ENCODE results near the gene SPAM1. TPM values are rescaled to one million over a fixed set of nuclear protein-coding genes. Genes with fewer than 3 reads are reported as not detected.

Gene SPAM1
- total RNA-seq, 4 donors from 2014 or later = not detected

GRCh38 chr7:123966936-123967335 is 41.9 kb downstream of the SPAM1 start:
- WGBS, 2 donors (ENCODE audit: low coverage in 1 of 2) = 30 to 54% methylated on average over 4 of the region's 4 CpGs
- Histone ChIP-seq H3K27ac (no peak overlapping the region), H3K4me1 (no peaks in the 10 kb centered on the region), H3K9me3 (no peaks in the 10 kb centered on the region), H3K4me3 (no peak overlapping the region), H3K36me3 (no peaks in the 10 kb centered on the region), H3K27me3 (no peaks in the 10 kb centered on the region)
- no peak for TF ChIP-seq EP300 (IDR thresholded peaks at IDR 0.05)
- TF ChIP-seq POLR2AphosphoS5 (IDR thresholded peaks at IDR 0.05) = no peak
- no peak for TF ChIP-seq POLR2A (IDR thresholded peaks at IDR 0.05)
- TF ChIP-seq, protein P1, sequence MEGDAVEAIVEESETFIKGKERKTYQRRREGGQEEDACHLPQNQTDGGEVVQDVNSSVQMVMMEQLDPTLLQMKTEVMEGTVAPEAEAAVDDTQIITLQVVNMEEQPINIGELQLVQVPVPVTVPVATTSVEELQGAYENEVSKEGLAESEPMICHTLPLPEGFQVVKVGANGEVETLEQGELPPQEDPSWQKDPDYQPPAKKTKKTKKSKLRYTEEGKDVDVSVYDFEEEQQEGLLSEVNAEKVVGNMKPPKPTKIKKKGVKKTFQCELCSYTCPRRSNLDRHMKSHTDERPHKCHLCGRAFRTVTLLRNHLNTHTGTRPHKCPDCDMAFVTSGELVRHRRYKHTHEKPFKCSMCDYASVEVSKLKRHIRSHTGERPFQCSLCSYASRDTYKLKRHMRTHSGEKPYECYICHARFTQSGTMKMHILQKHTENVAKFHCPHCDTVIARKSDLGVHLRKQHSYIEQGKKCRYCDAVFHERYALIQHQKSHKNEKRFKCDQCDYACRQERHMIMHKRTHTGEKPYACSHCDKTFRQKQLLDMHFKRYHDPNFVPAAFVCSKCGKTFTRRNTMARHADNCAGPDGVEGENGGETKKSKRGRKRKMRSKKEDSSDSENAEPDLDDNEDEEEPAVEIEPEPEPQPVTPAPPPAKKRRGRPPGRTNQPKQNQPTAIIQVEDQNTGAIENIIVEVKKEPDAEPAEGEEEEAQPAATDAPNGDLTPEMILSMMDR (IDR thresholded peaks at IDR 0.05) = peak in 2 of 4 experiments; percentile 7 to 23
- no peak for ATAC-seq

DNA sequence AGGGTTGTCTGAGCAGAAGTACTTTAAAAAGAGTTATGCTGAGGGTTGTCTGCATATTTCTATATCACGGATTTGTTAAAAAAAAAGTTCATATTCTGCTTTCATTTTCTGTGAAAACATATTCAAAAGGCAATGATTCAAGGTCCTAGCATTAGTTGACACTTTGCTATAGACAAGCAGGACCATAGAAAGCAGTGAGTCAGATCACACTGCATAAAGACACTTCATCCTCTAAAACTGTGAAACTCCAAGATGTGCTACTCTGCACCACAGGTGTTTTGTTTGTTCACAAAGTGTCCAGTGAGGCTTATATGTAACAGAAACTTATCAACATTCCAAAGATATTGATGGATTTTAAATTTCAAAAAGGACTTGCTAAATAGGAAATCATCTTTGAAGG is 47.0 kb downstream of the SPAM1 start:
- 50 to 63% methylated on average over 1 of the region's 1 CpG for WGBS, 2 donors (ENCODE audit: low coverage in 1 of 2)
- H3K9me3 ChIP-seq = no peaks in the 10 kb centered on the region
- H3K4me1 ChIP-seq = no peaks in the 10 kb centered on the region
- no peak overlapping the region for H3K27ac ChIP-seq
- no peak overlapping the region for H3K4me3 ChIP-seq
- H3K36me3 ChIP-seq = no peaks in the 10 kb centered on the region
- H3K27me3 ChIP-seq = no peaks in the 10 kb centered on the region
- TF ChIP-seq POLR2A (IDR thresholded peaks at IDR 0.05) (no peak), EP300 (IDR thresholded peaks at IDR 0.05) (no peak), POLR2AphosphoS5 (IDR thresholded peaks at IDR 0.05) (no peak)
- TF ChIP-seq, protein P1 (IDR thresholded peaks at IDR 0.05) = no peak
- no peak for ATAC-seq

DNA sequence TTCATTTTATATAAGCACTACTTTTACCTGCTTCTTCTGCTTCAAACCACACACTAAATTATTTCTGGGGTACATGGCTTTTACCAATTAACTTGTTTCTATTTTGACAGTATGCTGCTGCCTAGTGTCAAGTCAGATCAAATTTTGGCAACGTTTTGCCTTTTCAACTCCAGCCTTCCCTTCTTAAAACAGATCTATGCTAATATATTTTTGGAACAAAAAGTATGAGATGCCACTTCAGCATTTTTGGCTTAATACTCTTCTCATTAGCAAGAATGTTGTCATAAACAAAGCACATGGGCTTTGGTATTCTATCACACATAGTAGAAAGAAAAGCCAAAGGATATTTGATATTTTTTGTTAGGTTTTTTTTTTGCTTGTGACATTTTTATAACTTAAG is 47.8 kb downstream of the SPAM1 start:
- no peak for ATAC-seq
- TF ChIP-seq EP300 (IDR thresholded peaks at IDR 0.05) (no peak), POLR2A (IDR thresholded peaks at IDR 0.05) (no peak), POLR2AphosphoS5 (IDR thresholded peaks at IDR 0.05) (no peak)
- TF ChIP-seq, protein P1 (IDR thresholded peaks at IDR 0.05) = no peak
- Histone ChIP-seq H3K4me3 (no peak overlapping the region), H3K4me1 (no peaks in the 10 kb centered on the region), H3K9me3 (no peaks in the 10 kb centered on the region), H3K27ac (no peak overlapping the region), H3K27me3 (no peaks in the 10 kb centered on the region), H3K36me3 (no peaks in the 10 kb centered on the region)
- WGBS, 2 donors (ENCODE audit: low coverage in 1 of 2) = 8 to 38% methylated on average over 1 of the region's 1 CpG

DNA sequence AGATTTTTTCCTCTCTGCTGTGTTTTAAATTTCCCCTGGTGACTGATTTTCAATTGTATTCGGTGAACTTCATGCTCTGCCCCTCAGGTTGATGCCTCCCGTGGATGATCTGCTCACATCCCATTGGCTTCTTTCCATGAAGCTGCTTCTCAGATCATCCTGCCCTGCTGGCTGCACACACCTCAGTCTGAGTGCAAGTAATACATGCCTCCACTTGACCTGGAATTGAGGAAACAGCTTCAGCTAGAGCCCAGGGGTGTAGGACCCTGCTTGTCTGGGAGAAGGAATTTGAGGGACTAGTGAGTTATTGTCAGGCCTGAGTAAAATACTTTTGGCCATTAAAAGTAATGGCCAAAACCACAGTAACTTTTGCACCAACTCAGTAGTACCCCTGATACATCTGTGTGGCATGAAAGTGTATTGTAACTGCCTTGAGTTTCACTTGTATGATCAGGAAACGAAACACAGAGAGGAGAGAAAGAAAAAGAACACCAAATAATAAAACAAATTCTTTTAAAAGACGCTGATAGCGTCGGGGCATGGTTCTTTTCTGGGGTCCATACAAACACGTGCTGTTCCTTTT is 49.4 kb downstream of the SPAM1 start:
- Histone ChIP-seq H3K36me3 (no peaks in the 10 kb centered on the region), H3K9me3 (no peaks in the 10 kb centered on the region), H3K4me1 (no peaks in the 10 kb centered on the region), H3K27me3 (no peaks in the 10 kb centered on the region), H3K4me3 (no peak overlapping the region), H3K27ac (no peak overlapping the region)
- ATAC-seq = no peak
- TF ChIP-seq EP300 (IDR thresholded peaks at IDR 0.05) (no peak), POLR2AphosphoS5 (IDR thresholded peaks at IDR 0.05) (no peak), POLR2A (IDR thresholded peaks at IDR 0.05) (no peak)
- TF ChIP-seq, protein P1 (IDR thresholded peaks at IDR 0.05) = no peak
- WGBS, 2 donors (ENCODE audit: low coverage in 1 of 2) = 53 to 56% methylated on average over 5 to 6 of the region's 7 CpGs

DNA sequence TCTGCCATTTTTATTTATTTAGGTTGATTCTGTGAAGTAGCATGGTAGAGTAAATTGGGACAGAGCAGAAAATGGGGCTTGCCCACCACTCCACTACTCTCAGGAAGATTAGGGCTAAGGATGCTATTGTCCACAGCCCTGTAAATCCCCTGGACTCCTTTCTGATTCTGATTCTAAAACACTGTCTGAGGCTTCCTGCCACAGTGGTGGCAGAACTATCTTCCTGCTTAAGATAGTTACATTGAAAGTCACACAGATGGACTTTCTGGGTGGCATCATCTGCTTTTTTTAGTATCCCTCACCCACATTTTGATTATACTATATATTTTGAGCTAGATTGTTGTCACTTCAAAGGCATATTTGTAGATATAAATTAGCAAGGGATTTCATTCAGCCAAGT is 50.0 kb downstream of the SPAM1 start:
- Histone ChIP-seq H3K4me3 (no peak overlapping the region), H3K4me1 (no peaks in the 10 kb centered on the region), H3K27ac (no peak overlapping the region), H3K9me3 (no peaks in the 10 kb centered on the region), H3K36me3 (no peaks in the 10 kb centered on the region), H3K27me3 (no peaks in the 10 kb centered on the region)
- no peak for TF ChIP-seq EP300 (IDR thresholded peaks at IDR 0.05)
- no peak for TF ChIP-seq POLR2A (IDR thresholded peaks at IDR 0.05)
- TF ChIP-seq POLR2AphosphoS5 (IDR thresholded peaks at IDR 0.05) = no peak
- TF ChIP-seq, protein P1 (IDR thresholded peaks at IDR 0.05) = no peak
- no peak for ATAC-seq

Measured in gastroesophageal sphincter (tissue), 4 donors.